Thoracic aorta (tissue), 2 donors: ENCODE measurements around the gene PRRG4. TPM values are rescaled to one million over a fixed set of nuclear protein-coding genes. Genes with fewer than 3 reads are reported as not detected.

ENCODE experiments used
- ATAC-seq: fragments of 150-250 bp; one replicate; pipeline ENCODE4 v1.8.0; 2017; ENCODE audit warnings: low read depth; ENCODE audit not compliant: insufficient number of reproducible peaks, low FRiP score
- DNase-seq: peaks from one replicate; pipeline ENCODE4 v3.0.0-alpha.2; 2020; ENCODE audit warnings: low spot score
- H3K27ac ChIP-seq, 2 donors: fragments of 200-600 bp; sonication (generic); 1 replicate in 1 of 2; 2 replicates in 1 of 2; pipeline ENCODE4 v1.5.1; 2016; ENCODE audit warnings: mild to moderate bottlenecking in 2 of 2, moderate library complexity in 2 of 2
- H3K27me3 ChIP-seq: fragments of 200-600 bp; sonication (generic); replicated peaks from 2 replicates; pipeline ENCODE4 v1.6.0; 2016; ENCODE audit warnings: mild to moderate bottlenecking; ENCODE audit not compliant: insufficient read depth
- H3K36me3 ChIP-seq: fragments of 200-600 bp; sonication (generic); one replicate; pipeline ENCODE4 v1.5.1; 2016
- H3K4me1 ChIP-seq, 2 donors: fragments of 200-600 bp; sonication (generic); 1 replicate in 1 of 2; 2 replicates in 1 of 2; pipeline versions ENCODE4 v1.5.1 to v1.6.0; 2016; ENCODE audit warnings: low read depth in 2 of 2, mild to moderate bottlenecking in 1 of 2; ENCODE audit not compliant: control insufficient read depth in 1 of 2
- H3K4me3 ChIP-seq: fragments of 200-600 bp; sonication (generic); 2 replicates; pipeline ENCODE4 v1.5.1; 2016; ENCODE audit warnings: mild to moderate bottlenecking
- H3K9me3 ChIP-seq: fragments of 200-600 bp; sonication (generic); 2 replicates; pipeline ENCODE4 v1.5.1; 2016
- total RNA-seq, 2 donors: library from RNA; depleted of rRNA; stranded (reverse); fragments of >200 nt; gene quantifications; one replicate each; pipeline versions ENCODE4 v1.1.0 to v1.2.3, GENCODE V29; 2016
- TF ChIP-seq, protein P1 (sequence below): fragments of 200-600 bp; sonication (generic); IDR thresholded peaks from one replicate; pipeline ENCODE4 v1.5.1; 2019; ENCODE audit warnings: antibody characterized with exemption

Gene PRRG4
- total RNA-seq, 2 donors from 2014 or later: 2.3 to 5.1 TPM

DNA sequence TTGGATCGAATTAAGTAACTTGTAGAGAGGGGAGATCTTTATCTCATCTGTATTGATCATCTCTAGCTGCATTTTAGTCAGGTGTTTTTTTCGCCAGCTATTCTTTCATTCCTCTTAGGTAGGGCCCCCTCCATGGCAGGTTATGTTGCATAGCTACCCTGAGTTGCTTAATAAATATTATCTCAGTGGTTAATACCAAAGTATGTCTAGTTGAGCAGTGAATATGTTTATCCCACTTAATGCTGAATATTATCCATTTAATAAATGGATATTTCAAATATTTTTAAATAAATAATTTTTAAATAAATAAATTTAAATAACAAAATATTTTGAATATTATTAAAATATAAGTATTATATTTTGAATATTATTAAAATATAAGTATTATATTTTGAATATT is 9.6 kb downstream of the PRRG4 start:
- no peak overlapping the region for H3K27ac ChIP-seq
- H3K27me3 ChIP-seq: no peaks in the 10 kb centered on the region
- H3K4me1 ChIP-seq: no peaks in the 10 kb centered on the region
- ATAC-seq (no peak), DNase-seq (no peak)
- H3K36me3 ChIP-seq: no peaks in the 10 kb centered on the region
- H3K4me3 ChIP-seq: no peak overlapping the region
- TF ChIP-seq, protein P1, sequence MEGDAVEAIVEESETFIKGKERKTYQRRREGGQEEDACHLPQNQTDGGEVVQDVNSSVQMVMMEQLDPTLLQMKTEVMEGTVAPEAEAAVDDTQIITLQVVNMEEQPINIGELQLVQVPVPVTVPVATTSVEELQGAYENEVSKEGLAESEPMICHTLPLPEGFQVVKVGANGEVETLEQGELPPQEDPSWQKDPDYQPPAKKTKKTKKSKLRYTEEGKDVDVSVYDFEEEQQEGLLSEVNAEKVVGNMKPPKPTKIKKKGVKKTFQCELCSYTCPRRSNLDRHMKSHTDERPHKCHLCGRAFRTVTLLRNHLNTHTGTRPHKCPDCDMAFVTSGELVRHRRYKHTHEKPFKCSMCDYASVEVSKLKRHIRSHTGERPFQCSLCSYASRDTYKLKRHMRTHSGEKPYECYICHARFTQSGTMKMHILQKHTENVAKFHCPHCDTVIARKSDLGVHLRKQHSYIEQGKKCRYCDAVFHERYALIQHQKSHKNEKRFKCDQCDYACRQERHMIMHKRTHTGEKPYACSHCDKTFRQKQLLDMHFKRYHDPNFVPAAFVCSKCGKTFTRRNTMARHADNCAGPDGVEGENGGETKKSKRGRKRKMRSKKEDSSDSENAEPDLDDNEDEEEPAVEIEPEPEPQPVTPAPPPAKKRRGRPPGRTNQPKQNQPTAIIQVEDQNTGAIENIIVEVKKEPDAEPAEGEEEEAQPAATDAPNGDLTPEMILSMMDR: no peak
- H3K9me3 ChIP-seq: no peaks in the 10 kb centered on the region

DNA sequence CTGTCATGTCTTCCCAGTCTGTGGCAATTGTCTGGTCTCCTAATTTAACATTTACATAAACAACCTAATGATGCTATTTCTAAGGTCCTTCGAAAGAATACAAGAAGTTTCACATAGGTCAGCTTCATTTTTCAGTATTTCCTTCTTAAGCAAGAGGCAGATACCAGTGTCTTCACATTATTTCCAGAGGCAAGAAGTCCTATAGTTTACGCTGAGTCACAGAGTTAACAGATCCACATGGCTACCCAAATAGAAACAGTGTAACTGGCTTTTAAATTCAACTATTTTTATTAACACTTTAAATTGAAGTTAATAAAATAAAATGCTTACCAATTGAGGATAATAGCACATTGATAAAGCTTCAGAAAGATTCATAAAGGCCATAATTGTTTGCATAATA is 10.9 kb downstream of the PRRG4 start:
- ATAC-seq (no peak), DNase-seq (no peak)
- TF ChIP-seq, protein P1: no peak
- Histone ChIP-seq H3K9me3 (no peaks in the 10 kb centered on the region), H3K27me3 (no peaks in the 10 kb centered on the region), H3K27ac (no peak overlapping the region), H3K4me3 (no peak overlapping the region), H3K36me3 (no peaks in the 10 kb centered on the region), H3K4me1 (no peaks in the 10 kb centered on the region)

DNA sequence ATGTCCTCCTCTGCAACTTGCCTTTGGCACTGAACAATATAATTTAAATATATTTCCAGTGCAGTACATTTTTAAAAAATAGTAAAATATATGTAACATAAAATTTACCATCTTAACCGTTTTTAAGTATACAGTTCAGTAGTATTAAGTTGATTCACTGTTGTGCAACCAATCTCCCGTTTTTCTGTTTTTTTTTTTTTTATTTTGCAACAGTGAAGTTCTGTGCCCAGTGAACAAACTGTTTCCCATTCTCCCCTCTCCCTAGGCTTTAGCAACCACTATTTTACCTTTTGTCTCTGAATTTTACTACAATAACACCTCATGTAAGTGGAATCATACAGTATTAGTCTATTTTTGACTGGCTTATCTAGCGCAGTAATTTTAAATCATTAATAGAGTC is 13.8 kb downstream of the PRRG4 start:
- H3K36me3 ChIP-seq: no peaks in the 10 kb centered on the region
- H3K27me3 ChIP-seq: no peaks in the 10 kb centered on the region
- TF ChIP-seq, protein P1: no peak
- DNase-seq: no peak
- ATAC-seq: no peak
- H3K4me1 ChIP-seq: no peaks in the 10 kb centered on the region
- H3K27ac ChIP-seq: no peak overlapping the region
- H3K4me3 ChIP-seq: no peak overlapping the region
- H3K9me3 ChIP-seq: no peaks in the 10 kb centered on the region

DNA sequence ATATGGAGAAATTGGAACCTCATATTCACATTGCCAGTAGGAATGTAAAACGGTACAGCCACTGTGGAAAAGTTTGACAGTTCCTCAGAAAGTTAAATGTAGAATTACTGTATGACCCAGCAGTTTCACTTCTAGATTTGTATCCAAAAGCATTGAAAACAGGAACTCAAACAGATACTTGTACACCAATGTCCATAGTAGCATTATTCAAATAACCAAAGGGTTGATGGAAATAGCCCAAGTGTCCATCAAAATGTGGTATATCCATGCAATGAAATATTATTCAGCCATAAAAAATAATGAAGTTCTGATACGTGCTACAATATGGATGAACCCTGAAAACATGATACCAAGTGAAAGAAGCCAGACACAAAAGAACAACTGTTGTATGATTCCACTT is 17.8 kb downstream of the PRRG4 start:
- ATAC-seq (no peak), DNase-seq (no peak)
- H3K4me1 ChIP-seq: no peaks in the 10 kb centered on the region
- H3K27me3 ChIP-seq: no peaks in the 10 kb centered on the region
- H3K9me3 ChIP-seq: no peaks in the 10 kb centered on the region
- H3K4me3 ChIP-seq: no peak overlapping the region
- no peaks in the 10 kb centered on the region for H3K36me3 ChIP-seq
- no peak overlapping the region for H3K27ac ChIP-seq
- TF ChIP-seq, protein P1: no peak

DNA sequence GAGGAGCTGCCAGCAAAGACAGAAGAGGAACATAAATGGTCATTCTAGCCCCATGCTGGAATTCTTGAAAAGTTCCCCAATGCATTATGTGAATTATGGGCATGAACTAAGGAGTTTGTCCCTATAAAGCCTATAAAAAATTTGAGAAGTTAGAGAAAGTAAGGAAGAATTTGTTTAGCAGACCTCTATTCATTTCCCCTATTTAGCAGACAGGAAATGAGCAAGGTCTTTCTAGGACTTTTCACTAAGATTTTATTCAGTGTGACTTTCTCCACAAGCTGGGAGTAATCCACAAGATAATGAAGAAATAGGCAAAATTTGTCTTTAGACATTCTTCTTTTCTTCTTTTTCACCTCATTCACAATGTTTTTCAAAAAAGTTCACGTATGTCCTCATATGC is 20.0 kb downstream of the PRRG4 start:
- no peaks in the 10 kb centered on the region for H3K9me3 ChIP-seq
- ATAC-seq: no peak
- H3K27me3 ChIP-seq: no peaks in the 10 kb centered on the region
- no peaks in the 10 kb centered on the region for H3K36me3 ChIP-seq
- TF ChIP-seq, protein P1: no peak
- H3K27ac ChIP-seq: no peak overlapping the region
- no peaks in the 10 kb centered on the region for H3K4me1 ChIP-seq
- H3K4me3 ChIP-seq: no peak overlapping the region
- DNase-seq: no peak
